GM23338 (cell line): Measurements from ENCODE around the gene CLDN9. TPM values are rescaled to one million over a fixed set of nuclear protein-coding genes. Genes with fewer than 3 reads are reported as not detected.

Experiments
- ATAC-seq: fragments of 200-7000 bp; cut with Tn5 transposase; 3 replicates; pipeline ENCODE4 v1.9.1; 2020
- DNase-seq: peaks from one replicate; pipeline ENCODE4 v3.0.0-alpha.2; 2015; ENCODE audit warnings: low spot score
- H2AFZ ChIP-seq: fragments of 200-600 bp; sonication (generic); 2 replicates; pipeline ENCODE4 v1.8.0; 2016; ENCODE audit warnings: antibody characterized with exemption, mild to moderate bottlenecking, moderate library complexity
- H3F3A ChIP-seq: fragments of 200-600 bp; sonication (generic); replicated peaks from 2 replicates; pipeline ENCODE4 v1.8.0; 2017; ENCODE audit warnings: antibody characterized with exemption, mixed run types, low read depth
- H3K27ac ChIP-seq: fragments of 200-600 bp; sonication (generic); 2 replicates; pipeline ENCODE4 v1.6.1; 2016; ENCODE audit warnings: low read depth
- H3K27me3 ChIP-seq: fragments of 200-600 bp; sonication (generic); 2 replicates; pipeline ENCODE4 v1.8.0; 2016; ENCODE audit warnings: mild to moderate bottlenecking, mixed run types, moderate library complexity; ENCODE audit not compliant: insufficient read depth
- H3K36me3 ChIP-seq: fragments of 200-600 bp; sonication (generic); 2 replicates; pipeline ENCODE4 v1.8.0; 2016; ENCODE audit warnings: mild to moderate bottlenecking; ENCODE audit not compliant: insufficient read depth
- H3K4me1 ChIP-seq: fragments of 200-600 bp; sonication (generic); 2 replicates; pipeline ENCODE4 v1.8.0; 2016; ENCODE audit warnings: mild to moderate bottlenecking, moderate library complexity; ENCODE audit not compliant: insufficient read depth
- H3K4me2 ChIP-seq: fragments of 200-600 bp; sonication (generic); 2 replicates; pipeline ENCODE4 v1.7.1; 2017; ENCODE audit warnings: mixed run types
- H3K4me3 ChIP-seq: fragments of 200-600 bp; sonication (generic); 2 replicates; pipeline ENCODE4 v1.6.1; 2016; ENCODE audit warnings: mixed run types
- H3K79me2 ChIP-seq: fragments of 200-600 bp; sonication (generic); replicated peaks from 2 replicates; pipeline ENCODE4 v1.8.0; 2017; ENCODE audit warnings: mild to moderate bottlenecking; ENCODE audit not compliant: insufficient read depth
- H3K9me2 ChIP-seq: fragments of 200-600 bp; sonication (generic); 2 replicates; pipeline ENCODE4 v1.8.0; 2017; ENCODE audit not compliant: insufficient read depth
- H4K20me1 ChIP-seq: fragments of 200-600 bp; sonication (generic); replicated peaks from 2 replicates; pipeline ENCODE4 v1.8.0; 2017; ENCODE audit warnings: mild to moderate bottlenecking; ENCODE audit not compliant: insufficient read depth
- H3K27ac Mint-ChIP-seq: 2 replicates; pipeline ENCODE4 v1.8.0; 2020; ENCODE audit warnings: inconsistent platforms, mild to moderate bottlenecking, moderate library complexity, mixed read lengths
- H3K27me3 Mint-ChIP-seq: 3 replicates; pipeline ENCODE4 v1.8.0; 2022; ENCODE audit warnings: low read depth, mild to moderate bottlenecking, moderate library complexity, mixed read lengths, inconsistent platforms; ENCODE audit not compliant: insufficient read depth, poor library complexity
- H3K36me3 Mint-ChIP-seq: 3 replicates; pipeline ENCODE4 v1.8.0; 2021; ENCODE audit warnings: low read depth, mild to moderate bottlenecking, inconsistent platforms, moderate library complexity, mixed read lengths
- H3K4me1 Mint-ChIP-seq: 3 replicates; pipeline ENCODE4 v1.8.0; 2020; ENCODE audit warnings: mild to moderate bottlenecking, inconsistent platforms, mixed read lengths
- H3K4me3 Mint-ChIP-seq: 3 replicates; pipeline ENCODE4 v1.8.0; 2021; ENCODE audit warnings: moderate library complexity, mild to moderate bottlenecking, inconsistent platforms, mixed read lengths
- H3K9me3 Mint-ChIP-seq: 3 replicates; pipeline ENCODE4 v1.8.0; 2020; ENCODE audit warnings: moderate library complexity, mild to moderate bottlenecking, inconsistent platforms, mixed read lengths
- CREB1 ChIP-seq: fragments of 250-450 bp; sonication (Bioruptor Pico); IDR thresholded peaks from 2 replicates; pipeline ENCODE4 v1.5.0; 2020; ENCODE audit warnings: low read depth, mild to moderate bottlenecking, moderate library complexity
- CTCF ChIP-seq, 2 experiments: fragments of 200-600 bp in 1 of 2; sonication (generic) in 1 of 2; conservative IDR thresholded peaks; 2 replicates each; pipeline versions ENCODE4 v1.5.1 to v1.6.1; 2016 to 2017; ENCODE audit warnings: antibody characterized with exemption in 2 of 2, low read depth in 2 of 2, mild to moderate bottlenecking in 2 of 2, moderate library complexity in 1 of 2
- EZH2 ChIP-seq: fragments of 200-600 bp; sonication (generic); IDR thresholded peaks from one replicate; pipeline ENCODE4 v1.8.0; 2017; ENCODE audit warnings: antibody characterized with exemption, mild to moderate bottlenecking, low read depth; ENCODE audit not compliant: unreplicated experiment
- POLR2AphosphoS5 ChIP-seq: IDR thresholded peaks from 2 replicates; pipeline ENCODE4 v1.6.1; 2016; ENCODE audit warnings: antibody characterized with exemption, low read depth
- REST ChIP-seq: IDR thresholded peaks from one replicate; pipeline ENCODE4 v1.6.1; 2018; ENCODE audit warnings: antibody characterized with exemption; ENCODE audit not compliant: unreplicated experiment
- ZNF462 ChIP-seq: fragments of 250-450 bp; sonication (Bioruptor Pico); IDR thresholded peaks from 2 replicates; pipeline ENCODE4 v1.5.0; 2020; ENCODE audit warnings: mild to moderate bottlenecking, moderate library complexity
- polyA plus RNA-seq: library from polyadenylated mRNA; unstranded; fragments of >200 nt; fragmentation: Nextera tagmentation; extraction: Ambion mirVana; gene quantifications from 2 replicates; pipeline ENCODE4 v1.2.1, GENCODE V29; 2016
- total RNA-seq: library from RNA; depleted of rRNA; stranded (reverse); fragments of >200 nt; shearing (Covaris generic); gene quantifications from 2 replicates; pipeline ENCODE4 v1.2.3, GENCODE V29; 2014

The CLDN9 gene
- total and polyA plus RNA-seq, 2 experiments from 2014 or later, result 1.8 to 3.0 TPM

GRCh38 chr16:3012246-3012645 lies 477 bp upstream of the CLDN9 start (continued):
- no peak for TF ChIP-seq REST
- no peak for TF ChIP-seq EZH2

- Histone ChIP-seq H3K36me3 (no peaks in the 10 kb centered on the region), H3K4me2 (peak overlapping the region; percentile 88), H4K20me1 (peaks cover 25% of the 10 kb centered on the region), H2AFZ (no peak overlapping the region), H3K4me1 (peaks cover 74% of the 10 kb centered on the region), H3F3A (peaks cover 55% of the 10 kb centered on the region), H3K27me3 (peaks cover 11% of the 10 kb centered on the region), H3K27ac (no peak overlapping the region), H3K9me2 (no peaks in the 10 kb centered on the region), H3K79me2 (peaks cover 24% of the 10 kb centered on the region), H3K4me3 (peak overlapping the region; percentile 68; the same call in 1 of the 2 replicates)
- H3K27me3 Mint-ChIP-seq, result peaks cover 54% of the 10 kb centered on the region
- H3K9me3 Mint-ChIP-seq, result peaks cover 7% of the 10 kb centered on the region; the same call in 2 of the 3 replicates
- peaks cover 34% of the 10 kb centered on the region for H3K36me3 Mint-ChIP-seq
- peaks cover 61% of the 10 kb centered on the region for H3K4me1 Mint-ChIP-seq
- H3K4me3 Mint-ChIP-seq, result peak overlapping the region; percentile 75
- H3K27ac Mint-ChIP-seq, result no peak overlapping the region
- ATAC-seq (peak; percentile 10), DNase-seq (peak; percentile 65)
- TF ChIP-seq CTCF (conservative IDR thresholded peaks at IDR 0.05; ENCODE audit: low read depth in 2 of 2) (peak; percentile 35 to 46), CREB1 (no peak)
Observed at GRCh38 chr16:3013491-3013951, 798 bp downstream of the CLDN9 start.

- Mint-ChIP-seq H3K36me3 (peaks cover 34% of the 10 kb centered on the region), H3K27me3 (peaks cover 53% of the 10 kb centered on the region), H3K4me3 (peak overlapping the region; percentile 95), H3K9me3 (peaks cover 7% of the 10 kb centered on the region; the same call in 2 of the 3 replicates), H3K4me1 (peaks cover 57% of the 10 kb centered on the region), H3K27ac (no peak overlapping the region; the same call in 1 of the 2 replicates)
- peak; percentile 54 for DNase-seq
- no peaks in the 10 kb centered on the region for H3K36me3 ChIP-seq
- H4K20me1 ChIP-seq, result peaks cover 25% of the 10 kb centered on the region
- peaks cover 11% of the 10 kb centered on the region for H3K27me3 ChIP-seq
- TF ChIP-seq POLR2AphosphoS5, result peak; percentile 54
- TF ChIP-seq ZNF462 (CRISPR knock-in tag), result no peak
- H3K4me2 ChIP-seq, result peak overlapping the region; percentile 88
- H3K4me1 ChIP-seq, result peaks cover 74% of the 10 kb centered on the region
- no peaks in the 10 kb centered on the region for H3K9me2 ChIP-seq
- H3K79me2 ChIP-seq, result peaks cover 24% of the 10 kb centered on the region
- H3F3A ChIP-seq, result peaks cover 55% of the 10 kb centered on the region
- ATAC-seq, result no peak; the same call in 2 of the 3 replicates
- peak overlapping the region; percentile 45; the same call in 1 of the 2 replicates for H3K27ac ChIP-seq
- H2AFZ ChIP-seq, result no peak overlapping the region
- H3K4me3 ChIP-seq, result peak overlapping the region; percentile 68
Observed at GRCh38 chr16:3013998-3014690, 1.4 kb downstream of the CLDN9 start.
